ENCODE measurements around the gene DIDO1. TPM values are rescaled to one million over a fixed set of nuclear protein-coding genes. Genes with fewer than 3 reads are reported as not detected.

The DIDO1 gene
- polyA plus RNA-seq, 1 of the 3 experiments (the other 2 are of a cell fraction), result 14.7 TPM

DNA sequence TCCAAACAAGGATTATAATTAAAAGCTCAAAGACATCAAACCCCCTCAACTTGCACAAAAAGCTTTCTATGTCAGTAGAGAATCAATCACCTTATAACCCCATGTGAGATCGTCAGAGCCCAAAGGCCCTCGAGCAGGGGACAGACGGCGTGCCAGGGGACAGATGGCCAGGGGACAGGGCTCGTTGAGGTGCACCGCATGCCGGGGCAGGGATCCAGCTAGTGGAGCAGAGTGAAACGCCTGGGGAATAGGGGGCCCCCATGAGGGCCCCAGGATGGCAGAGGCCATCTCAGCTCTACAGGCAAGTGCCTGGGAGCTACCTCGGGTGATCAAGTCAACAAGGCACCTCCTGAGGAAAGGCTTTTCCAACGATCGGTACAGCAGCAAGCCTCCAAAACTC, 28.6 kb downstream of the DIDO1 start:
- Histone ChIP-seq H3K27ac (ENCODE audit: low read depth in 2 of 2, low read length in 1 of 2) (no peak overlapping the region), H3F3A (replicated peaks; ENCODE audit: insufficient read depth) (peaks cover 25% of the 10 kb centered on the region), H3K4me2 (no peak overlapping the region), H3K9me3 (no peaks in the 10 kb centered on the region), H3K4me3 (ENCODE audit: low read depth in 2 of 2, low read length in 1 of 2) (no peak overlapping the region), H3K27me3 (ENCODE audit: insufficient read depth) (no peaks in the 10 kb centered on the region), H4K20me1 (ENCODE audit: insufficient read depth) (peaks cover 5% of the 10 kb centered on the region; the same call in 1 of the 2 replicates), H2AFZ (ENCODE audit: low read depth) (no peak overlapping the region), H3K4me1 (ENCODE audit: control insufficient read depth in 1 of 2, insufficient read depth in 2 of 2, low read depth in 1 of 2, low read length in 1 of 2) (peaks cover 4 to 15% of the 10 kb centered on the region in 2 experiments; a peak in 2 of 4 replicates), H3K79me2 (ENCODE audit: insufficient read depth) (peaks cover 13% of the 10 kb centered on the region; the same call in 1 of the 2 replicates), H3K9ac (no peak overlapping the region), H3K9me2 (no peaks in the 10 kb centered on the region), H3K36me3 (replicated peaks in 1 of 2; ENCODE audit: control insufficient read depth in 1 of 2, insufficient read depth in 2 of 2, low read length in 1 of 2) (peaks cover 34 to 70% of the 10 kb centered on the region in 2 experiments)
- 94% methylated on average over 9 of the region's 11 CpGs for WGBS (ENCODE audit: low lambda C conversion rate)
- CTCF ChIA-PET, result interaction anchor here (0.9 to 9.8 kb wide), 6 partner anchors 9 to 111 kb away, joined by 3 to 181 read pairs (median 53); no protein-coding TSS in a partner anchor
- POLR2A ChIA-PET, result interaction anchor here (1.7 kb wide), 1 partner anchor 22 kb away, joined by 3 read pairs; no protein-coding TSS in a partner anchor
- no peak for DNase-seq
- TF ChIP-seq POLR2AphosphoS5 (IDR thresholded peaks at IDR 0.05; ENCODE audit: low read depth, low read length), result no peak
- TF ChIP-seq MXI1 (IDR thresholded peaks at IDR 0.05; ENCODE audit: low read depth, low read length), result no peak
- TF ChIP-seq NFIC (IDR thresholded peaks at IDR 0.05; ENCODE audit: borderline replicate concordance), result no peak
- TF ChIP-seq, protein P1, sequence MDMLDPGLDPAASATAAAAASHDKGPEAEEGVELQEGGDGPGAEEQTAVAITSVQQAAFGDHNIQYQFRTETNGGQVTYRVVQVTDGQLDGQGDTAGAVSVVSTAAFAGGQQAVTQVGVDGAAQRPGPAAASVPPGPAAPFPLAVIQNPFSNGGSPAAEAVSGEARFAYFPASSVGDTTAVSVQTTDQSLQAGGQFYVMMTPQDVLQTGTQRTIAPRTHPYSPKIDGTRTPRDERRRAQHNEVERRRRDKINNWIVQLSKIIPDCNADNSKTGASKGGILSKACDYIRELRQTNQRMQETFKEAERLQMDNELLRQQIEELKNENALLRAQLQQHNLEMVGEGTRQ (IDR thresholded peaks at IDR 0.05; ENCODE audit: borderline replicate concordance, low read depth, low read length), result no peak
- TF ChIP-seq RCOR1 (IDR thresholded peaks at IDR 0.05; ENCODE audit: low read length), result no peak
- no peak for TF ChIP-seq TCF12 (IDR thresholded peaks at IDR 0.05)
- no peak for TF ChIP-seq FOSL2 (IDR thresholded peaks at IDR 0.05; ENCODE audit: borderline replicate concordance, low read depth)
- no peak for TF ChIP-seq SMC3 (IDR thresholded peaks at IDR 0.05; ENCODE audit: low read depth, low read length)
- no peak for TF ChIP-seq TEAD4 (IDR thresholded peaks at IDR 0.05; ENCODE audit: borderline replicate concordance, insufficient read depth)
- TF ChIP-seq, protein P2, sequence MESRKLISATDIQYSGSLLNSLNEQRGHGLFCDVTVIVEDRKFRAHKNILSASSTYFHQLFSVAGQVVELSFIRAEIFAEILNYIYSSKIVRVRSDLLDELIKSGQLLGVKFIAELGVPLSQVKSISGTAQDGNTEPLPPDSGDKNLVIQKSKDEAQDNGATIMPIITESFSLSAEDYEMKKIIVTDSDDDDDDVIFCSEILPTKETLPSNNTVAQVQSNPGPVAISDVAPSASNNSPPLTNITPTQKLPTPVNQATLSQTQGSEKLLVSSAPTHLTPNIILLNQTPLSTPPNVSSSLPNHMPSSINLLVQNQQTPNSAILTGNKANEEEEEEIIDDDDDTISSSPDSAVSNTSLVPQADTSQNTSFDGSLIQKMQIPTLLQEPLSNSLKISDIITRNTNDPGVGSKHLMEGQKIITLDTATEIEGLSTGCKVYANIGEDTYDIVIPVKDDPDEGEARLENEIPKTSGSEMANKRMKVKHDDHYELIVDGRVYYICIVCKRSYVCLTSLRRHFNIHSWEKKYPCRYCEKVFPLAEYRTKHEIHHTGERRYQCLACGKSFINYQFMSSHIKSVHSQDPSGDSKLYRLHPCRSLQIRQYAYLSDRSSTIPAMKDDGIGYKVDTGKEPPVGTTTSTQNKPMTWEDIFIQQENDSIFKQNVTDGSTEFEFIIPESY (IDR thresholded peaks at IDR 0.05; ENCODE audit: borderline replicate concordance, low read depth), result no peak

DNA sequence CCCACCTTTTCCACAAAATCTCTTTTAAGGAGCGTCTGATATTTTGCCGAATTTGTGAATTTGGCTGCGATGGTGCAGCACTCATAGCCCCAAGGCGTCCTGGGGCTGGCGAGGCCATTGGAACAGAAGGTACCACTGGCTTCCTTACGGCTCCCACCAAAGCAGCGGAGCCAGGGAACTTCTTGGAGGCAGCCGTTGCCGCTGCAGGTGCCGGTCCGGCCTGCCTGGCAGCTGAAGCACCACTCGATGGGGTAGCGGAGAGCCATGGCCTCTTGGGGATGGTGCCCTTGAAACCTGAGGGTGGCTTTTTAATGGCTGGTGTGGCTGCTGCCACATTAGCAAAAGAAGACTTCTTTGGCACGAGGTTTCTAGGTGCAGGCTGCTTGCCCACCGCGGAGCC, 29.8 kb downstream of the DIDO1 start:
- DNase-seq, result no peak
- 98% methylated on average over 8 of the region's 16 CpGs for WGBS (ENCODE audit: low lambda C conversion rate)
- POLR2A ChIA-PET, result no interaction called here
- Histone ChIP-seq H3K27ac (ENCODE audit: low read depth in 2 of 2, low read length in 1 of 2) (no peak overlapping the region), H3K36me3 (replicated peaks in 1 of 2; ENCODE audit: control insufficient read depth in 1 of 2, insufficient read depth in 2 of 2, low read length in 1 of 2) (peaks cover 37 to 70% of the 10 kb centered on the region in 2 experiments), H3K4me1 (ENCODE audit: control insufficient read depth in 1 of 2, insufficient read depth in 2 of 2, low read depth in 1 of 2, low read length in 1 of 2) (peaks cover 4 to 15% of the 10 kb centered on the region in 2 experiments; a peak in 2 of 4 replicates), H3F3A (replicated peaks; ENCODE audit: insufficient read depth) (peaks cover 15% of the 10 kb centered on the region), H3K9me3 (no peaks in the 10 kb centered on the region), H3K4me2 (no peak overlapping the region), H4K20me1 (ENCODE audit: insufficient read depth) (peaks cover 5% of the 10 kb centered on the region; the same call in 1 of the 2 replicates), H3K9ac (no peak overlapping the region), H3K79me2 (ENCODE audit: insufficient read depth) (peaks cover 13% of the 10 kb centered on the region; the same call in 1 of the 2 replicates), H3K9me2 (no peaks in the 10 kb centered on the region), H3K4me3 (ENCODE audit: low read depth in 2 of 2, low read length in 1 of 2) (no peak overlapping the region), H3K27me3 (ENCODE audit: insufficient read depth) (no peaks in the 10 kb centered on the region), H2AFZ (ENCODE audit: low read depth) (no peak overlapping the region)
- CTCF ChIA-PET, result interaction anchor here (1.0 to 9.8 kb wide), 3 partner anchors 19 to 76 kb away, joined by 3 to 181 read pairs (median 86); no protein-coding TSS in a partner anchor
- TF ChIP-seq, protein P2 (IDR thresholded peaks at IDR 0.05; ENCODE audit: borderline replicate concordance, low read depth), result no peak
- TF ChIP-seq, protein P3, sequence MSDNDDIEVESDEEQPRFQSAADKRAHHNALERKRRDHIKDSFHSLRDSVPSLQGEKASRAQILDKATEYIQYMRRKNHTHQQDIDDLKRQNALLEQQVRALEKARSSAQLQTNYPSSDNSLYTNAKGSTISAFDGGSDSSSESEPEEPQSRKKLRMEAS (IDR thresholded peaks at IDR 0.05; ENCODE audit: low read depth), result no peak
- TF ChIP-seq NFIC (IDR thresholded peaks at IDR 0.05; ENCODE audit: borderline replicate concordance) (no peak), MEF2A (IDR thresholded peaks at IDR 0.05; ENCODE audit: borderline replicate concordance, low read depth) (no peak), RAD21 (IDR thresholded peaks at IDR 0.05; ENCODE audit: low read length) (no peak), MXI1 (IDR thresholded peaks at IDR 0.05; ENCODE audit: low read depth, low read length) (no peak), SMC3 (IDR thresholded peaks at IDR 0.05; ENCODE audit: low read depth, low read length) (no peak), NRF1 (IDR thresholded peaks at IDR 0.05; ENCODE audit: low read depth, low read length) (no peak), POLR2AphosphoS5 (IDR thresholded peaks at IDR 0.05; ENCODE audit: low read depth, low read length) (no peak), SIN3A (IDR thresholded peaks at IDR 0.05; ENCODE audit: borderline replicate concordance, low read depth, low read length) (no peak)
- TF ChIP-seq, protein P4, sequence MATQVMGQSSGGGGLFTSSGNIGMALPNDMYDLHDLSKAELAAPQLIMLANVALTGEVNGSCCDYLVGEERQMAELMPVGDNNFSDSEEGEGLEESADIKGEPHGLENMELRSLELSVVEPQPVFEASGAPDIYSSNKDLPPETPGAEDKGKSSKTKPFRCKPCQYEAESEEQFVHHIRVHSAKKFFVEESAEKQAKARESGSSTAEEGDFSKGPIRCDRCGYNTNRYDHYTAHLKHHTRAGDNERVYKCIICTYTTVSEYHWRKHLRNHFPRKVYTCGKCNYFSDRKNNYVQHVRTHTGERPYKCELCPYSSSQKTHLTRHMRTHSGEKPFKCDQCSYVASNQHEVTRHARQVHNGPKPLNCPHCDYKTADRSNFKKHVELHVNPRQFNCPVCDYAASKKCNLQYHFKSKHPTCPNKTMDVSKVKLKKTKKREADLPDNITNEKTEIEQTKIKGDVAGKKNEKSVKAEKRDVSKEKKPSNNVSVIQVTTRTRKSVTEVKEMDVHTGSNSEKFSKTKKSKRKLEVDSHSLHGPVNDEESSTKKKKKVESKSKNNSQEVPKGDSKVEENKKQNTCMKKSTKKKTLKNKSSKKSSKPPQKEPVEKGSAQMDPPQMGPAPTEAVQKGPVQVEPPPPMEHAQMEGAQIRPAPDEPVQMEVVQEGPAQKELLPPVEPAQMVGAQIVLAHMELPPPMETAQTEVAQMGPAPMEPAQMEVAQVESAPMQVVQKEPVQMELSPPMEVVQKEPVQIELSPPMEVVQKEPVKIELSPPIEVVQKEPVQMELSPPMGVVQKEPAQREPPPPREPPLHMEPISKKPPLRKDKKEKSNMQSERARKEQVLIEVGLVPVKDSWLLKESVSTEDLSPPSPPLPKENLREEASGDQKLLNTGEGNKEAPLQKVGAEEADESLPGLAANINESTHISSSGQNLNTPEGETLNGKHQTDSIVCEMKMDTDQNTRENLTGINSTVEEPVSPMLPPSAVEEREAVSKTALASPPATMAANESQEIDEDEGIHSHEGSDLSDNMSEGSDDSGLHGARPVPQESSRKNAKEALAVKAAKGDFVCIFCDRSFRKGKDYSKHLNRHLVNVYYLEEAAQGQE (IDR thresholded peaks at IDR 0.05; ENCODE audit: low read depth, low read length), result no peak
